ENCODE data around the gene KCNK5.

Gene KCNK5

GRCh38 chr6:39197521-39197920, 31.8 kb downstream of the KCNK5 start:
- DNase-seq (ENCODE audit: low spot score), result no peak
- TF ChIP-seq, protein P1, sequence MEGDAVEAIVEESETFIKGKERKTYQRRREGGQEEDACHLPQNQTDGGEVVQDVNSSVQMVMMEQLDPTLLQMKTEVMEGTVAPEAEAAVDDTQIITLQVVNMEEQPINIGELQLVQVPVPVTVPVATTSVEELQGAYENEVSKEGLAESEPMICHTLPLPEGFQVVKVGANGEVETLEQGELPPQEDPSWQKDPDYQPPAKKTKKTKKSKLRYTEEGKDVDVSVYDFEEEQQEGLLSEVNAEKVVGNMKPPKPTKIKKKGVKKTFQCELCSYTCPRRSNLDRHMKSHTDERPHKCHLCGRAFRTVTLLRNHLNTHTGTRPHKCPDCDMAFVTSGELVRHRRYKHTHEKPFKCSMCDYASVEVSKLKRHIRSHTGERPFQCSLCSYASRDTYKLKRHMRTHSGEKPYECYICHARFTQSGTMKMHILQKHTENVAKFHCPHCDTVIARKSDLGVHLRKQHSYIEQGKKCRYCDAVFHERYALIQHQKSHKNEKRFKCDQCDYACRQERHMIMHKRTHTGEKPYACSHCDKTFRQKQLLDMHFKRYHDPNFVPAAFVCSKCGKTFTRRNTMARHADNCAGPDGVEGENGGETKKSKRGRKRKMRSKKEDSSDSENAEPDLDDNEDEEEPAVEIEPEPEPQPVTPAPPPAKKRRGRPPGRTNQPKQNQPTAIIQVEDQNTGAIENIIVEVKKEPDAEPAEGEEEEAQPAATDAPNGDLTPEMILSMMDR (IDR thresholded peaks at IDR 0.05; ENCODE audit: poor library complexity, severe bottlenecking), result no peak

GRCh38 chr6:39196673-39197091, 32.6 kb downstream of the KCNK5 start:
- ATAC-seq (ENCODE audit: low read depth) (peak; percentile 83), DNase-seq (ENCODE audit: low spot score) (no peak)
- Histone ChIP-seq H3K4me3 (ENCODE audit: severe bottlenecking) (no peak overlapping the region), H3K36me3 (ENCODE audit: low read depth) (peaks cover 5% of the 10 kb centered on the region; the same call in 1 of the 2 replicates), H3K9me3 (ENCODE audit: severe bottlenecking) (no peaks in the 10 kb centered on the region), H3K27ac (ENCODE audit: poor library complexity, severe bottlenecking) (no peak overlapping the region), H3K27me3 (ENCODE audit: insufficient read depth, poor library complexity, severe bottlenecking) (no peaks in the 10 kb centered on the region), H3K4me1 (ENCODE audit: insufficient read depth, poor library complexity, severe bottlenecking) (peaks cover 3% of the 10 kb centered on the region)
- TF ChIP-seq, protein P1 (IDR thresholded peaks at IDR 0.05; ENCODE audit: poor library complexity, severe bottlenecking), result no peak

More at GRCh38 chr6:39197521-39197920, 31.8 kb downstream of the KCNK5 start:
- Histone ChIP-seq H3K27ac (ENCODE audit: poor library complexity, severe bottlenecking) (no peak overlapping the region), H3K4me1 (ENCODE audit: insufficient read depth, poor library complexity, severe bottlenecking) (peaks cover 3% of the 10 kb centered on the region), H3K4me3 (ENCODE audit: severe bottlenecking) (no peak overlapping the region), H3K36me3 (ENCODE audit: low read depth) (peaks cover 5% of the 10 kb centered on the region; the same call in 1 of the 2 replicates), H3K9me3 (ENCODE audit: severe bottlenecking) (no peaks in the 10 kb centered on the region), H3K27me3 (ENCODE audit: insufficient read depth, poor library complexity, severe bottlenecking) (no peaks in the 10 kb centered on the region)
- no peak for ATAC-seq (ENCODE audit: low read depth)

- no peaks in the 10 kb centered on the region for H3K9me3 ChIP-seq (ENCODE audit: severe bottlenecking)
- H3K4me1 ChIP-seq (ENCODE audit: insufficient read depth, poor library complexity, severe bottlenecking), result peaks cover 3% of the 10 kb centered on the region
- DNase-seq (ENCODE audit: low spot score), result no peak
- no peak overlapping the region for H3K4me3 ChIP-seq (ENCODE audit: severe bottlenecking)
- H3K27me3 ChIP-seq (ENCODE audit: insufficient read depth, poor library complexity, severe bottlenecking), result no peaks in the 10 kb centered on the region
- TF ChIP-seq, protein P1 (IDR thresholded peaks at IDR 0.05; ENCODE audit: poor library complexity, severe bottlenecking), result no peak
- H3K36me3 ChIP-seq (ENCODE audit: low read depth), result peaks cover 5% of the 10 kb centered on the region; the same call in 1 of the 2 replicates
- no peak for ATAC-seq (ENCODE audit: low read depth)
- no peak overlapping the region for H3K27ac ChIP-seq (ENCODE audit: poor library complexity, severe bottlenecking)
Measured at GRCh38 chr6:39195792-39196385, 33.4 kb downstream of the KCNK5 start.

DNA sequence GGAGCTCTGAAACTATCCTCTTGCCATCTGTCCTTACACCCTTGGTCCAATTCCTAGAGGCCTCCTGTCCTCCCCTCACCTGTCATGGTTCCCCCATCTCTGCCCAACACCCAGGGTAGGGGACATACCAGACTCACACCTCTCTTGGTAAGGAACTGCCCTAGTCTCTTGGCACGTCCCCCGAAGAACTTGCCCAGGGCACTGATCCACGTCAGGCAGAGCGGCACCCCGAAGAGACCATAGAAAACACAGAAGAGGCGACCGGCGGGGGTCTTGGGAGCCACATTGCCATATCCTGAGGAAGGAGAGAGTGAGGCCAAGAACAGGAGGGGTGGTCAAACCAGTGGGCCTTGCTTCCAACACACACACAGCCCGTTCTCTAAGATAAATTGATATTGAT, 34.8 kb downstream of the KCNK5 start:
- no peak for ATAC-seq (ENCODE audit: low read depth)
- peaks cover 5% of the 10 kb centered on the region; the same call in 1 of the 2 replicates for H3K36me3 ChIP-seq (ENCODE audit: low read depth)

More for the DNA sequence above, 34.8 kb downstream of the KCNK5 start:
- DNase-seq (ENCODE audit: low spot score), result no peak
- Histone ChIP-seq H3K9me3 (ENCODE audit: severe bottlenecking) (no peaks in the 10 kb centered on the region), H3K27me3 (ENCODE audit: insufficient read depth, poor library complexity, severe bottlenecking) (no peaks in the 10 kb centered on the region), H3K4me3 (ENCODE audit: severe bottlenecking) (no peak overlapping the region), H3K27ac (ENCODE audit: poor library complexity, severe bottlenecking) (no peak overlapping the region), H3K4me1 (ENCODE audit: insufficient read depth, poor library complexity, severe bottlenecking) (peaks cover 3% of the 10 kb centered on the region)
- TF ChIP-seq, protein P1 (IDR thresholded peaks at IDR 0.05; ENCODE audit: poor library complexity, severe bottlenecking), result no peak

Data from RWPE2 (cell line).